HepG2 (cell line): ENCODE results near the gene ACADVL. TPM values are rescaled to one million over a fixed set of nuclear protein-coding genes. Genes with fewer than 3 reads are reported as not detected.

Source experiments
- DRAP1 ChIP-seq: IDR thresholded peaks from 2 replicates; pipeline ENCODE4 v1.6.1; 2016; ENCODE audit warnings: missing genetic modification reagents, missing compliant biosample characterization
- ELF3 ChIP-seq: IDR thresholded peaks from 2 replicates; pipeline ENCODE4 v1.6.1; 2016; ENCODE audit warnings: missing genetic modification reagents, missing compliant biosample characterization
- ELF4 ChIP-seq: sonication (generic); formaldehyde crosslinking; IDR thresholded peaks from 2 replicates; pipeline ENCODE4 v1.5.0; 2020; ENCODE audit warnings: missing genetic modification reagents, mild to moderate bottlenecking, moderate library complexity, borderline replicate concordance
- JUND ChIP-seq: sonication (generic); formaldehyde crosslinking; IDR thresholded peaks from 2 replicates; pipeline ENCODE4 v1.8.0; 2022; ENCODE audit warnings: mild to moderate bottlenecking, missing genetic modification reagents
- NFKBIZ ChIP-seq: IDR thresholded peaks from 2 replicates; pipeline ENCODE4 v1.6.1; 2018; ENCODE audit warnings: missing genetic modification reagents, missing compliant biosample characterization
- NFYB ChIP-seq: sonication (generic); formaldehyde crosslinking; IDR thresholded peaks from 2 replicates; pipeline ENCODE4 v1.4.0; 2020; ENCODE audit warnings: missing genetic modification reagents
- PATZ1 ChIP-seq: sonication (generic); formaldehyde crosslinking; IDR thresholded peaks from 2 replicates; pipeline ENCODE4 v1.4.0; 2020; ENCODE audit warnings: missing genetic modification reagents
- PCBP1 ChIP-seq: fragments of 200-400 bp; formaldehyde crosslinking; IDR thresholded peaks from 2 replicates; pipeline ENCODE4 v1.6.1; 2017; ENCODE audit warnings: mild to moderate bottlenecking, low read depth, low read length, borderline replicate concordance
- RFXAP ChIP-seq: sonication (generic); formaldehyde crosslinking; IDR thresholded peaks from 2 replicates; pipeline ENCODE4 v1.4.0; 2020; ENCODE audit warnings: missing genetic modification reagents, borderline replicate concordance
- SALL2 ChIP-seq: sonication (generic); formaldehyde crosslinking; IDR thresholded peaks from 2 replicates; pipeline ENCODE4 v1.8.1; 2023; ENCODE audit warnings: mild to moderate bottlenecking, missing genetic modification reagents, inconsistent platforms
- SMC3 ChIP-seq: IDR thresholded peaks from 2 replicates; pipeline ENCODE4 v1.6.1; 2011; ENCODE audit warnings: low read length, improper control_type of control experiment
- TGIF2 ChIP-seq: IDR thresholded peaks from 2 replicates; pipeline ENCODE4 v1.6.1; 2016; ENCODE audit warnings: control low read depth, missing compliant biosample characterization
- ZHX2 ChIP-seq, 2 experiments: sonication (generic) in 1 of 2; formaldehyde crosslinking in 1 of 2; IDR thresholded peaks; 2 replicates each; pipeline versions ENCODE4 v1.6.1 to v1.9.0; 2014 to 2022; ENCODE audit warnings: antibody characterized with exemption in 1 of 2, borderline replicate concordance in 1 of 2, inconsistent platforms in 1 of 2, low read depth in 1 of 2, missing genetic modification reagents in 1 of 2
- ZNF12 ChIP-seq: sonication (generic); formaldehyde crosslinking; IDR thresholded peaks from 2 replicates; pipeline ENCODE4 v1.5.0; 2020; ENCODE audit warnings: missing genetic modification reagents
- ZNF292 ChIP-seq: sonication (generic); formaldehyde crosslinking; IDR thresholded peaks from 2 replicates; pipeline ENCODE4 v1.8.1; 2022; ENCODE audit warnings: mild to moderate bottlenecking, low read depth, missing genetic modification reagents, borderline replicate concordance
- ZNF354B ChIP-seq: sonication (generic); formaldehyde crosslinking; IDR thresholded peaks from 2 replicates; pipeline ENCODE4 v1.8.0; 2022; ENCODE audit warnings: mild to moderate bottlenecking, missing genetic modification reagents
- ZNF446 ChIP-seq: sonication (generic); formaldehyde crosslinking; IDR thresholded peaks from 2 replicates; pipeline ENCODE4 v1.5.0; 2020; ENCODE audit warnings: mild to moderate bottlenecking, missing genetic modification reagents
- ZNF784 ChIP-seq: sonication (generic); formaldehyde crosslinking; IDR thresholded peaks from 2 replicates; pipeline ENCODE4 v1.5.1; 2020; ENCODE audit warnings: missing genetic modification reagents, mild to moderate bottlenecking, borderline replicate concordance
- polyA plus RNA-seq, 8 experiments: library from polyadenylated mRNA; depleted of rRNA in 3 of 8; stranded (reverse) in 7 of 8; unstranded in 1 of 8; fragments of >200 nt; fragmentation: Illumina TruSeq in 4 of 8; extraction: Trizol in 4 of 8; gene quantifications; 2 replicates each; pipeline versions ENCODE4 v1.2.1 to v1.2.3, GENCODE V29; 2011 to 2016; ENCODE audit warnings: low read depth in 4 of 8, missing spikeins in 1 of 8, mixed read lengths in 1 of 8; ENCODE audit not compliant: insufficient read depth in 1 of 8
- total RNA-seq, 5 experiments: library from RNA; depleted of rRNA; stranded (reverse); fragments of >200 nt; fragmentation: Illumina TruSeq; extraction: Trizol; gene quantifications; 2 replicates each; pipeline ENCODE4 v1.2.3, GENCODE V29; 2016; ENCODE audit warnings: low read depth in 1 of 5
- TF ChIP-seq, protein P1 (sequence below): sonication (generic); formaldehyde crosslinking; IDR thresholded peaks from 2 replicates; pipeline ENCODE4 v1.4.0; 2020; ENCODE audit warnings: missing genetic modification reagents

ACADVL gene
- total and polyA plus RNA-seq, 2 of the 13 experiments (the other 11 are each of a cell fraction or from before 2014, with no cell fraction given), result 219 to 412 TPM

GRCh38 chr17:7219229-7219811, 418 bp upstream of the ACADVL start (continued):
- TF ChIP-seq, protein P1, sequence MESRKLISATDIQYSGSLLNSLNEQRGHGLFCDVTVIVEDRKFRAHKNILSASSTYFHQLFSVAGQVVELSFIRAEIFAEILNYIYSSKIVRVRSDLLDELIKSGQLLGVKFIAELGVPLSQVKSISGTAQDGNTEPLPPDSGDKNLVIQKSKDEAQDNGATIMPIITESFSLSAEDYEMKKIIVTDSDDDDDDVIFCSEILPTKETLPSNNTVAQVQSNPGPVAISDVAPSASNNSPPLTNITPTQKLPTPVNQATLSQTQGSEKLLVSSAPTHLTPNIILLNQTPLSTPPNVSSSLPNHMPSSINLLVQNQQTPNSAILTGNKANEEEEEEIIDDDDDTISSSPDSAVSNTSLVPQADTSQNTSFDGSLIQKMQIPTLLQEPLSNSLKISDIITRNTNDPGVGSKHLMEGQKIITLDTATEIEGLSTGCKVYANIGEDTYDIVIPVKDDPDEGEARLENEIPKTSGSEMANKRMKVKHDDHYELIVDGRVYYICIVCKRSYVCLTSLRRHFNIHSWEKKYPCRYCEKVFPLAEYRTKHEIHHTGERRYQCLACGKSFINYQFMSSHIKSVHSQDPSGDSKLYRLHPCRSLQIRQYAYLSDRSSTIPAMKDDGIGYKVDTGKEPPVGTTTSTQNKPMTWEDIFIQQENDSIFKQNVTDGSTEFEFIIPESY (CRISPR knock-in tag), result no peak
- no peak for TF ChIP-seq PCBP1
- no peak for TF ChIP-seq NFYB (CRISPR knock-in tag)
- no peak for TF ChIP-seq ZNF354B (CRISPR knock-in tag)
- no peak for TF ChIP-seq ZNF12 (CRISPR knock-in tag)
- TF ChIP-seq ZHX2 (IDR thresholded peaks at IDR 0.05; ENCODE audit: low read depth), result no peak
- TF ChIP-seq ZHX2 (CRISPR knock-in tag; IDR thresholded peaks at IDR 0.05; ENCODE audit: borderline replicate concordance), result no peak
- TF ChIP-seq JUND (CRISPR knock-in tag), result no peak
- TF ChIP-seq ZNF292 (CRISPR knock-in tag), result no peak
- no peak for TF ChIP-seq ELF4
- no peak; the same call in 1 of the 2 replicates for TF ChIP-seq NFKBIZ (CRISPR knock-in tag)
- no peak for TF ChIP-seq SMC3
- TF ChIP-seq ZNF784 (CRISPR knock-in tag), result no peak
- no peak for TF ChIP-seq ELF3 (CRISPR knock-in tag)
- TF ChIP-seq ZNF446 (CRISPR knock-in tag), result 0 out of 2 replicates have a peak, but pooled peaks have one; percentile 2
- TF ChIP-seq TGIF2 (CRISPR knock-in tag), result no peak
- TF ChIP-seq PATZ1 (CRISPR knock-in tag), result peak; percentile 9; the same call in 1 of the 2 replicates
- TF ChIP-seq SALL2 (CRISPR knock-in tag), result no peak; the same call in 1 of the 2 replicates
- TF ChIP-seq DRAP1, result no peak
- 0 out of 2 replicates have a peak, but pooled peaks have one; percentile 45 for TF ChIP-seq RFXAP (CRISPR knock-in tag)
